ENCODE data around the gene ACAT2. TPM values are rescaled to one million over a fixed set of nuclear protein-coding genes. Genes with fewer than 3 reads are reported as not detected.
"Not testable (repeated sequence)": the region's sequence is repeated elsewhere in the genome, so short reads cannot be mapped to it uniquely, and the experiment has no call there.

The ACAT2 gene
- total RNA-seq, 1 experiment from 2014 or later, result 58.4 TPM

GRCh38 chr6:159730332-159730676 lies 31.5 kb upstream of the ACAT2 start:
- no peak for DNase-seq (ENCODE audit: low read depth)

DNA sequence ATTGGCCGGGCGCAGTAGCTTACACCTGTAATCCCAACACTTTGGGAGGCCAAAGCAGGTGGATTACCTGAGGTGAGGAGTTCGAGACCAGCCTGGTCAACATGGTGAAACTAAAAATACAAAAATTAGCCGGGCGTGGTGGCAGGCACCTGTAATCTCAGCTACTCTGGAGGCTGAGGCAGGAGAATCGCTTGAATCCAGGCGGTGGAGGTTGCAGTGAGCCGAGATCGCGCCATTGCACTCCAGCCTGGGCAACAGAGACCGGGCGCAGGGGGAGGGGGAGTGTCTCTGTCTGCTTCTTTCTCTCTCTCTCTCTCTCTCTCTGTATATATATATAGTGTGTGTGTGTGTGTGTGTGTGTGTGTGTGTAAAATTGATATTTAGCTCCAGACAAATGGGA lies 29.3 kb upstream of the ACAT2 start:
- DNase-seq (ENCODE audit: low read depth), result not testable (repeated sequence)

GRCh38 chr6:159733395-159733794 lies 28.4 kb upstream of the ACAT2 start:
- DNase-seq (ENCODE audit: low read depth), result not testable (repeated sequence)

- DNase-seq (ENCODE audit: low read depth), result no peak
Measured at GRCh38 chr6:159736908-159737307, 24.9 kb upstream of the ACAT2 start.

DNA sequence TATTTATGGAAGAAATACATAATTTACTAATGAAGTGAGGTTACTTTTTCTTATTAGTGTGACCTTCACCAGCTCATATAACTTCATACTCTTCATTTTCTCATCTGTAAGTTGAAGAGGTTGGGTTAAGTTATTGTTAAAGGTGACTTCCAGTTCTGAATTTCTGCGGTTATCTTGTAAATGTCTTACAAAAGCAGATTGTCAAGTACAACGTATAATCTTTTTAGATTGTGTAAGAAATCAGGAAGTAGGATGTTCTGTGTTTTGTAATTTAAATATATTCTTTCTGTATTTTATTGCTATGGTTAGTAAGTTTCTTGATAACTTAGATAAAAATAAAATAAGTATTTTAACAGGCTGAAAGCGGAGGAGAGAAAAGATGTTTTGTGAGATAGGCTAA lies 22.5 kb upstream of the ACAT2 start:
- DNase-seq (ENCODE audit: low read depth), result no peak

DNA sequence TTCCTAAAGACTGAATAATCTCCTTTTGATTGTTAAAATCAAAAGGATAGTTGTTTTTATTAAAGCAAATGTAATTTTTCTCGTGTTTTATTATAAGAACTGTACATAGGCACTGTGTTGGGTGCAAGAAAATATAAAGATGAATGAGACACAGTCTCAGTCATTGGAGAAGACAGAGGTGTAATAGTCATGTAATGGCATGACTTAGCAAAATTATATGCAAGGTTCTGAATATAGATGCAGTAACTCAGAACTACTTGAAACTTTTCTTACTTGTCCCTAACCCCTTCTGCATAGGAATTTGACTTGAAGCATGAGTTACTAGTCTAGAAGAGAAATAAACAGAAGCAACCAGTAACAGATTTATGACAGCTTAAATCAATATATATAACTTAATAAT lies 19.7 kb upstream of the ACAT2 start:
- no peak for DNase-seq (ENCODE audit: low read depth)

DNA sequence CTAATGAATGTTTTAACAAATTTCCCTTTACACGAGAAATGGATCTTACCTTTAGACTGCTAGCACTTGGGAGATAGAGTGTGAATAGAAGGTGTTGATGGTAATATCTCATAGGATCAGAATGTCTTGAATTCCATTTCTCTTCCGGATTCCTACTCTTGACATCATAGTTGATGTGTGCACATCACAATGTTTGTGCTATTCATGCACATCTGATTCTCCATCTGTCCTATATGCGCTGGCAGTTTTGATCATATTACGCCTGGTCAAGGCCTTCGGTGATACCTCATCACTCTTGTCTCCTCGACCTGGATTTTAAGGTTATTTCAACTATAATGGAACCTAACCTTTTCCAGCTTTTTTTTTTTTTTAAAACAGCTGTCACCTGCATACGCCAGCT lies 16.8 kb upstream of the ACAT2 start:
- DNase-seq (ENCODE audit: low read depth), result no peak

DNA sequence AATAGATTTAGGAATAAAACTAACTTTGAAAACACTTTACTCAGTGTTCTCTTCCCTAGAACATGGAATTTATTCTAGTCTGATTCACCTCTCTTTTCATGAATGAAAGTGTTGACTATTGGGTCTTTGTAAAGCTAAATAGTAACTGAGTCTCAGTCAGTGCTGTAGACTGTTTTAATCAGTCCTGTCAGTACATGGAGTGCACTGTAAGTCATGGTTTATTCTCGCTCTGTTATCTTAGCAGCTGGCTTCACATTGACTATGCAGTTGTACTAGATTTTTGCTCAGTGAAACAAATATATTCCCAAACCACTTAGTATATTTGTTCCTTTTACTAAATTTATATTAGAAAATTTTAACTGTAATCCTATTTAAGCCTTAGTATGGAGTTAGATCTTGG lies 15.1 kb upstream of the ACAT2 start:
- no peak for DNase-seq (ENCODE audit: low read depth)

DNA sequence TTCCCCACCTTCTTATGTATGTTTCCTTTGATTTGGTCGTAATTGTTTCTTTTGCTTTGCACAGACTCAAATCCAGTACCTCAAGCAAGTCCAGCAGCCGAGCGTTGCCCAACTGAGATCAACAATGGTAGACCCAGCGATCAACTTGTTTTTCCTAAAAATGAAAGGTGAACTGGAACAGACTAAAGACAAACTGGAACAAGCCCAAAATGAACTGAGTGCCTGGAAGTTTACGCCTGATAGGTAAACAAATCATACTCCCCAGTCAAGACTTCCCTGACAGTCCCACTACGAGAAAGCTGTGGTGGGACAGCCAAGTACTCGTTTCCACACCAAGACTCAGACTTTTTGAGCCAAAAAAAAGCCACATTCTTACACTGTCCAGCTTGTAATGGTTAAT lies 13.7 kb upstream of the ACAT2 start:
- DNase-seq (ENCODE audit: low read depth), result not testable (repeated sequence)

DNA sequence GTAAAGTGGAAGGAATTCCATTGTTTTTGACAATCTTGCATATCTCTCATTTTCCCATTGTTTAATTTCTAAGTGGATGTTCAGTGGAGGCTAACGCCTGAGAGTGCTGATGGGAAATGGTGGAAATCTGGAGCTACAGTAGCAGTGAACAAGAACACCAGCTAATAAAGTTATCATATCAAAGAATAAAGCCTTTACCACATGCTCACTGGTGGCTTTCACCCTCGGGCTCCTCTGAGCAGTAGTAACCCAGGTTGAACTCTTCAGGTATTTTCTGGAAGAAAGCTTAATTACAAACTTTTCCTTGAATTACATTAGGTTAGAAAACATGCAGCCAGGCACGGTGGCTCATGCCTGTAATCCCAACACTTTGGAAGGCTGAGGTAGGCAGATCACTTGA lies 10.4 kb upstream of the ACAT2 start:
- DNase-seq (ENCODE audit: low read depth), result no peak

DNA sequence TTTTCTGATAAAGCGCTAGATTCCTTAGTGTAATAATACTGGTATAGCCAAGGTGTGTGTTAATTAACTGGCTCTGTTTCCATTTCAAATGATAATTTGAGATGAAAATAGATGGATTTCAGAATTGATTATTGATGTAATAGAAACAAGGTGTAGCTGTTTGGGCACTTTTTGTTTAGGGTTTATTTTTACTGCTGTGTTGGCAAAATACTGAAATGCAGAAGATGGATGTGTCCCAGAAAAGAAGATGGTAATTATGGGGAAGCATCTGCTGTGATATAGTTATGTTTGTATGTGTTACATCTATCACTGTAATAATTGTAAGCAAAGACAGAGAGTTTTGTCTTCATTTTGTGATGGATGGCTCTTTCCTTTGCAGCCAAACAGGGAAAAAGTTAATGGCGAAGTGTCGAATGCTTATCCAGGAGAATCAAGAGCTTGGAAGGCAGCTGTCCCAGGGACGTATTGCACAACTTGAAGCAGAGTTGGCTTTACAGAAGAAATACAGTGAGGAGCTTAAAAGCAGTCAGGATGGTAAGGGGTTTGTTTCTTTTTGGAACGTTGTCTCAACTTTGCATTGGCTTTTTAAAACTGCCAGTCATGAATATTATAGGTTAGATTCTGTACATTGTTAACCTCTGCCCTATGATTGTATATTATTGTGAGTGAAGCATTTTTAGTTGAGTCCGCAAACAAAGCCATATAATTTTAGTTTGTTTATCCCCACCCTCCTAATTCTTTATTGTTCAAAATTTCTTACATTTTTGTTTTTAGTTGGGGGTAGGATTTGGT lies 8.6 kb upstream of the ACAT2 start:
- DNase-seq (ENCODE audit: low read depth), result no peak

DNA sequence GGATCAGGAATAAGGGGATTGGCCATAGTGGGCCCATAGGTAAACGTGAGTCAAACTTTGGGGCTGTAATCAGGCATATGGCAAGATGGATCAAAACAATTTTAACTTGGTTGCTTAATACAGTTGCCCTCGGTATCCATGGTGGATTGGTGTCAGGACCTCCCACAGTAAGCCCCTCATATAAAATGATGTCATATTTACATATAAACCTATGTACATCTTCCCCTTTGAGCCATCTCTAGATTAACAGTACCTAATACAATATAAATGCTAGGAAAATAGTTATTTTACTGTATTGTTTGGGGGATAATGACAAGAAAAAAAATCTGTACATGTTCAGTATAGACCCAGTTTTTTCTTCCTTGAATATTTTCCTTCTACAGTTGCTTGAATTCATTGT lies 7.4 kb upstream of the ACAT2 start:
- no peak for DNase-seq (ENCODE audit: low read depth)

DNA sequence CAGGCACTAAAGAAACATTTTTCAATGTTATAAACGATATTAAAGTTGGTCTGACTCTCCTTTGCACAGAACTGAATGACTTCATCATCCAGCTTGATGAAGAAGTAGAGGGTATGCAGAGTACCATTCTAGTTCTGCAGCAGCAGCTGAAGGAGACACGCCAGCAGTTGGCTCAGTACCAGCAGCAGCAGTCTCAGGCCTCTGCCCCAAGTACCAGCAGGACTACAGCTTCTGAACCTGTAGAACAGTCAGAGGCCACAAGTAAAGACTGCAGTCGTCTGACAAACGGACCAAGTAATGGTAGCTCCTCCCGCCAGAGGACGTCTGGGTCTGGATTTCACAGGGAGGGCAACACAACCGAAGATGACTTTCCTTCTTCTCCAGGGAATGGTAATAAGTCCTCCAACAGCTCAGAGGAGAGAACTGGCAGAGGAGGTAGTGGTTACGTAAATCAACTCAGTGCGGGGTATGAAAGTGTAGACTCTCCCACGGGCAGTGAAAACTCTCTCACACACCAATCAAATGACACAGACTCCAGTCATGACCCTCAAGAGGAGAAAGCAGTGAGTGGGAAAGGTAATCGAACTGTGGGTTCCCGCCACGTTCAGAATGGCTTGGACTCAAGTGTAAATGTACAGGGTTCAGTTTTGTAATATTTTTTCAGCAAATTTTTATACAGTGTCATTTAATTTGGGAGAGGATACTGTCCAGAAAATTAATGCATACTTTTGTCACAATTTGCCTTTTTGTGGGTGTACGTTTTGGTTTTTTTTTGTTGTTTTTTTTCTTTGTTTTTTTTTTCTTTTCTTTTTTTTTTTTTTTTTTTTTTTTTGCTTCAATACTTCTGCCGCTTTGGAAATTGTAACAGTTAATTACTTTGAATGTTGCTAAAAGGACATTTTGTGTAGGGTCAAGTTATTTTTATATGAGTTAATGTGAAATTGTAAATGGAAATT lies 6.6 kb upstream of the ACAT2 start:
- DNase-seq (ENCODE audit: low read depth), result no peak

DNA sequence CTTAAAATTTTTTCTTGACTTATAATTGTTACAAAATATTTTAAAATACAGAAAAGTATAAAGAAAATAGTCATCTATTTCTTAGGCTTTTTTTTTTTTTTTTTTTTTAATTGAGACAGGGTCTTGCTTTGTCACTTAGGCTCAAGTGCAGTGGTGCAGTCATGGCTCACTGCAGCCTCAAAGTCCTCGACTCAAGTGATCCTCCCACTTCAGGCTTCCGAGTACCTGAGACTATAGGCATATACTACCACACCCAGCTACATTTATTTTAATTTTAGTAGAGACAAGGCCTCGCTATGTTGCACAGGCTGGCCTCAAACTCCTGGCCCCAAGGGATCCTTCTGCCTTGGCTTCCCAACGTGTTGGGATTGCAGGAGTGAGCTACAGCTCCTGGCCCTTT lies 5.3 kb upstream of the ACAT2 start:
- DNase-seq (ENCODE audit: low read depth), result no peak

DNA sequence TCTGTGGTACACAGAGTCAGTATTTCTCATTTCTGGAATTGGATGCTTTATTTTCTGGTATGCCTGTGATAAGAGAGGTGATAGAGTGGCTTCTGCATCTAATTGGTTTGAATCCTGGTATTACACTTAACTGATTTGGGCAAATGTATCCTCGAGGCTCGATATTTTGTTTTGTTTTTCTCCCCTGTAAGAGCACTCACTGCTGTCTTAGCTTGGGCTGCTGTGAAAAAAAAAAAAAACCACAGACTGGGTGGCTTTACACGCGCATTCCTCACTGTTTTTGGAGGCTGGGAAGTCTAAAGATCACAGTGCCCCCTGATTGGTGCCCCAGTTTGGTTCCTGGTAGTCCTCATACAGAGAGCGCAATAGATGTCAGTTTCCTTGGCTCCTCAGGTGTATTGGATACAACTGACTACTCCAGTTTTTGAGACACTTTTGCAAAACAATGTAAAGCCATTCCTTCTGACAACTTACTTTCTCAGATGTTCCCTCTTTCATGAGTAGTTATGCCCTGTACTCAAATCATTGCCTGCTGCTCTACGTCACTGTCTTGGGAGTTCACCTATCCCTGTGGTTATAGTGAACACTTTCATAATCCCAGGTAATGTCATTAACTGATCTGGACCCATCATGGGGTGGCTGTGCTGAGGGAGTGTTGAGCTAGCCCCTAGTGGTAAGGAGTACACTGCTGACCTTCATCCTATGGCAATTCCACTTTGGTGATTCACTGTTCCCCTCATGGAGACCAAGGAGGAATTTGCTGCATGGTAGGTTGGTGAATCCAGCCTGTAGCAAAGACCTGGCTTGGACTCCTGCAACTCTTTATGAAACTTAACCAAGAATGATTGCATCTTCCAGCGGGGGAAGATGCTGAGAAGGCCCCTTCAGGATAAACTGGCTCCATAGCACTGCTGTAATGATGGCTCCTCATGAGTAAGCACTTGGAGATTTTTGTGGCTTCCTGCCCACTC lies 3.5 kb upstream of the ACAT2 start:
- peak; percentile 56 for DNase-seq (ENCODE audit: low read depth)

DNA sequence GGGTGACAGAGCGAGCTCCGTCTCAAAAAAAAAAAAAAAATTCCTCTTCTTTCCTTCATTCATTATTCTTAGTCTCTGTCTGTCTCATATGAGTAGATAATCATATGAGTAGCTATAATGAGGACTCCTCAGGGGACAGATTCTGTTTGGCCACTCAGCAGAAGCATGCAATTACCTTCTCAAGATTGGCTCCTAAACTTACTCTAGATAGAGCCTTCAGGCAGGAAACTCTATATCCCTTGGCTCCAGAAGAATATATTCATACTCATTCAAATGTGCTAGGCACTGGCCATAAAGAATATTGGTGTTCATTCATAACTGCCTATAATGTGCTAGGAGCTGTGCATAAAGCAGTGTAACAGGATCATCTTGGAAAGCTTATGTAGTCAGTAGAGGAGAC lies 2.2 kb upstream of the ACAT2 start:
- no peak for DNase-seq (ENCODE audit: low read depth)

DNA sequence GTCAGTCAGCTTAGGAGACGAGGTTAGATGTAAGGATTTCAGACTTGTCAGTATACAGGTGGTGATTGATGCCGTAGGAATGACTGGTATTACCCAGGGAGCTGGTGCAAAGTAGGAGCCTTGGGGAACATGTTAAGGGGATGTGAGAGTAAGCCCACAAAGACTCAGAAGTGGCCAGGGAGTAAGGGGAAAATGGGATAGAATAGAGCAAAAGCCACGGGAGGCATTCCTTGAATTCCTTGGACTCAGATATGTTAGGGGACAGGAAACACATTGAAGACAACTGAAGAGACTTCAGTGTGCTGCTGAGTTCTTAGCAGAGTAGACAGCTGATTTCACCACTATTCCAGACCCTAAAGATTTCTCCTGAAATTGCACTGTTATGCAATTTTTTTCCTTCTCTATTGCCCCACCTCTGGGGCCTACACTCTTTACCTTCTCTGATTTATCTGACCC lies 1.2 kb upstream of the ACAT2 start:
- DNase-seq (ENCODE audit: low read depth), result peak; percentile 76

- DNase-seq (ENCODE audit: low read depth), result peak; percentile 22
Measured at GRCh38 chr6:159761129-159761872, 544 bp upstream of the ACAT2 start.

- DNase-seq (ENCODE audit: low read depth), result no peak
Measured at GRCh38 chr6:159762681-159763293, 942 bp downstream of the ACAT2 start.

DNA sequence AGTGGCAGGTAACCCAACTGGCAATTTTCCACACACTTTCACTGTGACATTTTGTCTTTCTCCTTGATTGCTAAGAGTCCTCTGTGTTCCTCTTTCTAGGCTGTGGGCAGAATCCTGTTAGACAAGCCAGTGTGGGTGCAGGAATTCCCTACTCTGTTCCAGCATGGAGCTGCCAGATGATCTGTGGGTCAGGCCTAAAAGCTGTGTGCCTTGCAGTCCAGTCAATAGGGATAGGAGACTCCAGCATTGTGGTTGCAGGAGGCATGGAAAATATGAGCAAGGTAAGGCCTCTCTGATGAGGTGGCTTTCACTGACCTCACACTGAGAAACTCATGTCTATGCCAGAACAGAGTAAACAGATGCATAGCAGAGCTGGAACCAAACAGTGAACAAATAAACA lies 5.1 kb downstream of the ACAT2 start:
- no peak for DNase-seq (ENCODE audit: low read depth)

DNA sequence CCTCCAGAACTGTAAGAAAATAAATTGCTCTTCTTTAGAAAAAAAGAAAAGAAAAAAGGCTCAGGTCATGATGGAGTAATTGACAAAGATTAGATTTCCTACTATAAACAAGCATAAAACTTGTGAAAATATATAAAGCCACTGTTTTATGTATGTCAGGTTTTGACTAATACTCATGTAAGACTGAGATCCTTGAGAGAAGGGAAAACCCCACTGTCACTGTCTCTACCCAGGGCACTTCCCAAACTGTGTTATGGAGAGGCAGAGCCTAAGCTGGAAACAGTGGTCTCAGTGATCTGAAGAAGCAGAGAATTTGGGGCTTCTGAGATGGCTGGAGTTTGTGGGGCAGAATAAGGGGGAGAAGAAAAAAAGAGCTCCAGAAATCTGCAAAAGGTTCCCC lies 7.6 kb downstream of the ACAT2 start:
- DNase-seq (ENCODE audit: low read depth), result no peak

All from RPMI7951 (cell line).